HG03108 (cell line): ENCODE results near the gene C1orf94.
"Not testable (repeated sequence)": the region's sequence is repeated elsewhere in the genome, so short reads cannot be mapped to it uniquely, and the experiment has no call there.

Experiments used
- ATAC-seq: cut with Tn5 transposase; IDR thresholded peaks from one replicate; pipeline ENCODE4 v1.9.1; 2021; ENCODE audit warnings: moderate library complexity; ENCODE audit not compliant: unreplicated experiment

Gene C1orf94

GRCh38 chr1:34164771-34165391 is 11.8 kb upstream of the C1orf94 start, which contains the start of gene CSMD2:
TSS of gene CSMD2 (minus strand) at chr1:34165230. CDS start at chr1:34165097, 133 bp downstream.
- ATAC-seq: no peak

GRCh38 chr1:34165422-34165921 is 11.2 kb upstream of the C1orf94 start:
- ATAC-seq: no peak

- ATAC-seq: no peak
Measured at GRCh38 chr1:34166191-34166624, 10.5 kb upstream of the C1orf94 start.

- ATAC-seq: no peak
Measured at GRCh38 chr1:34166625-34167361, 9.9 kb upstream of the C1orf94 start.

- ATAC-seq: no peak
Measured at GRCh38 chr1:34167389-34167788, 9.3 kb upstream of the C1orf94 start.

GRCh38 chr1:34175744-34176143 is 963 bp upstream of the C1orf94 start:
- ATAC-seq: no peak

GRCh38 chr1:34178072-34178471 is 1.4 kb downstream of the C1orf94 start:
- no peak for ATAC-seq

- not testable (repeated sequence) for ATAC-seq
Measured at GRCh38 chr1:34183381-34183780, 6.7 kb downstream of the C1orf94 start.

GRCh38 chr1:34186741-34187494 is 10.2 kb downstream of the C1orf94 start:
- ATAC-seq: no peak

- no peak for ATAC-seq
Measured at GRCh38 chr1:34188418-34188817, 11.7 kb downstream of the C1orf94 start.

- no peak for ATAC-seq
Measured at GRCh38 chr1:34188985-34189384, 12.3 kb downstream of the C1orf94 start.

- no peak for ATAC-seq
Measured at GRCh38 chr1:34190692-34191091, 14.0 kb downstream of the C1orf94 start.

GRCh38 chr1:34192621-34193020 is 15.9 kb downstream of the C1orf94 start:
- no peak for ATAC-seq

GRCh38 chr1:34199927-34200326 is 23.2 kb downstream of the C1orf94 start:
- ATAC-seq: no peak

GRCh38 chr1:34212673-34213072 is 36.0 kb downstream of the C1orf94 start:
- ATAC-seq: no peak

- no peak for ATAC-seq
Measured at GRCh38 chr1:34213956-34214355, 37.2 kb downstream of the C1orf94 start.

- ATAC-seq: no peak
Measured at GRCh38 chr1:34231441-34231840, 54.7 kb downstream of the C1orf94 start.

GRCh38 chr1:34235594-34235993 is 58.9 kb downstream of the C1orf94 start:
- no peak for ATAC-seq

- no peak for ATAC-seq
Measured at GRCh38 chr1:34236089-34236488, 59.4 kb downstream of the C1orf94 start.

- no peak for ATAC-seq
Measured at GRCh38 chr1:34237151-34237815, 60.6 kb downstream of the C1orf94 start.

- no peak for ATAC-seq
Measured at GRCh38 chr1:34245967-34246366, 69.3 kb downstream of the C1orf94 start.
